Activated CD4-positive, alpha-beta T cell treated with anti-CD3 and anti-CD28 coated beads, Interleukin-2, amount 10 ng/mL, durations not matched to agents 7 days and 5 days (primary cell): ENCODE measurements around the gene TTC22. TPM values are rescaled to one million over a fixed set of nuclear protein-coding genes. Genes with fewer than 3 reads are reported as not detected.
A peak's percentile ranks its signal among the peaks of the same experiment; 100 is the strongest.

Source experiments
- CTCF ChIA-PET: fragments of 350-600 bp; sonication (Branson Sonifier 250); formaldehyde crosslinking; loops from one replicate; lab custom pipeline; 2021; ENCODE audit warnings: antibody characterized with exemption; lab: Charles Lee
- POLR2A ChIA-PET: fragments of 350-600 bp; sonication (Branson Sonifier 250); formaldehyde crosslinking; loops from one replicate; lab custom pipeline; 2021; ENCODE audit warnings: antibody characterized with exemption; lab: Charles Lee
- DNase-seq: peaks from one replicate; pipeline ENCODE4 v3.0.0-alpha.2; 2020
- H3K27ac Mint-ChIP-seq: one replicate; pipeline ENCODE4 v1.8.0; 2021; ENCODE audit warnings: mild to moderate bottlenecking, moderate library complexity, mixed read lengths
- H3K27me3 Mint-ChIP-seq: one replicate; pipeline ENCODE4 v1.8.0; 2021; ENCODE audit warnings: mixed read lengths
- H3K36me3 Mint-ChIP-seq: one replicate; pipeline ENCODE4 v1.8.0; 2021; ENCODE audit warnings: low read depth, mixed read lengths
- H3K4me1 Mint-ChIP-seq: one replicate; pipeline ENCODE4 v1.8.0; 2021; ENCODE audit warnings: mixed read lengths
- H3K4me3 Mint-ChIP-seq: one replicate; pipeline ENCODE4 v1.8.0; 2021; ENCODE audit warnings: mild to moderate bottlenecking, moderate library complexity, mixed read lengths
- H3K9me3 Mint-ChIP-seq: one replicate; pipeline ENCODE4 v1.8.0; 2021; ENCODE audit warnings: mixed read lengths
- total RNA-seq, 2 experiments: library from RNA; stranded (reverse); gene quantifications; one replicate each; pipeline ENCODE4 v1.2.3, GENCODE V29; 2021

Gene TTC22
- total RNA-seq, 2 experiments from 2014 or later, result 9.9 to 10.6 TPM

- Mint-ChIP-seq H3K27me3 (no peaks in the 10 kb centered on the region), H3K9me3 (no peaks in the 10 kb centered on the region), H3K4me1 (peaks cover 22% of the 10 kb centered on the region), H3K27ac (no peak overlapping the region), H3K4me3 (no peak overlapping the region), H3K36me3 (no peaks in the 10 kb centered on the region)
- no peak for DNase-seq
- POLR2A ChIA-PET, result no interaction called here
- CTCF ChIA-PET, result interaction anchor here (0.6 to 1.5 kb wide), 2 partner anchors 42 to 50 kb away, joined by 4 read pairs; no protein-coding TSS in a partner anchor
Measured at GRCh38 chr1:54767526-54767925, 33.6 kb downstream of the TTC22 start.

GRCh38 chr1:54766726-54767125 is 34.4 kb downstream of the TTC22 start:
- Mint-ChIP-seq H3K4me1 (peaks cover 22% of the 10 kb centered on the region), H3K27me3 (no peaks in the 10 kb centered on the region), H3K9me3 (no peaks in the 10 kb centered on the region), H3K27ac (no peak overlapping the region), H3K4me3 (no peak overlapping the region), H3K36me3 (no peaks in the 10 kb centered on the region)
- ChIA-PET CTCF (interaction anchor here (1.4 to 1.8 kb wide), 2 partner anchors 10 to 40 kb away, joined by 5 to 6 read pairs; a partner anchor contains a TSS), POLR2A (no interaction called here)
- no peak for DNase-seq

DNA sequence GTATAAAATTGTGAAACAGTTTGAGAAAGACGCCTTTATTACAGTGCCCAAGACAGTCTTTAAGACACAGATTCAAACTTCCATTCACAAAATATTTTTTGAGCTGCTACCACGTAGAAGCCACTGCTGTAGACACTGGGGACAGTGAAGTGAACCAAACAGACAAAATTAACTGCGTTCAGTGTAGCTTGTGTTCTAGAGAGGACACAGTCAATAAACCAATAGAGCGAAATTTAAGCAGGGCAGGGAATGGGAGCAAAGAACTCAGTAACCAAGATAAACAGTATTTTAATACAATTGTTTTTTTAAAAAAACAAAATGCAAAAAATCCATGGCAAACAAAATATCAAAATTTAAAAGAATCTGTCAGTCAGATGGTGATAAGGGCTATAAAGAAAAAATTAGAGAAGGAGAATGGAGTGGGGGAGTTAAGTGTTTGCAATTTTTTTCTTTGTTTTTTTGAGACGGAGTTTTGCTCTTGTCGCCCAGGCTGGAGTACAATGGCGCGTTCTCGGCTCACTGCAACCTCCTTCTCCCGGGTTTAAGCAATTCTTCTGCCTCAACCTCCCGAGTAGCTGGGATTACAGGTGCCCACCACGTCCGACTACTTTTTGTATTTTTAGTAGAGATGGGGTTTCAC is 36.1 kb downstream of the TTC22 start:
- H3K27me3 Mint-ChIP-seq, result no peaks in the 10 kb centered on the region
- H3K4me1 Mint-ChIP-seq, result peaks cover 22% of the 10 kb centered on the region
- POLR2A ChIA-PET, result no interaction called here
- no peak for DNase-seq
- no peaks in the 10 kb centered on the region for H3K36me3 Mint-ChIP-seq
- H3K27ac Mint-ChIP-seq, result peak overlapping the region; percentile 92
- CTCF ChIA-PET, result interaction anchor here (0.7 to 1.8 kb wide), 2 partner anchors 39 to 41 kb away, joined by 3 to 6 read pairs; a partner anchor contains a TSS
- H3K4me3 Mint-ChIP-seq, result peak overlapping the region; percentile 95
- no peaks in the 10 kb centered on the region for H3K9me3 Mint-ChIP-seq

GRCh38 chr1:54764133-54764921 is 36.8 kb downstream of the TTC22 start, which contains the start of gene PARS2:
PARS2 (minus strand) TSS chr1:54764523; CDS start chr1:54759161, 5,362 bp downstream.
- H3K27me3 Mint-ChIP-seq, result no peaks in the 10 kb centered on the region
- ChIA-PET CTCF (interaction anchor here (0.7 kb wide), 1 partner anchor 38 kb away, joined by 3 read pairs; no protein-coding TSS in a partner anchor), POLR2A (no interaction called here)
- DNase-seq, result peak; percentile 97
- H3K9me3 Mint-ChIP-seq, result no peaks in the 10 kb centered on the region
- H3K36me3 Mint-ChIP-seq, result no peaks in the 10 kb centered on the region
- H3K4me1 Mint-ChIP-seq, result peaks cover 22% of the 10 kb centered on the region
- peak within 1 kb of the TSS; percentile 95 for H3K4me3 Mint-ChIP-seq
- H3K27ac Mint-ChIP-seq, result peak within 1 kb of the TSS; percentile 92

DNA sequence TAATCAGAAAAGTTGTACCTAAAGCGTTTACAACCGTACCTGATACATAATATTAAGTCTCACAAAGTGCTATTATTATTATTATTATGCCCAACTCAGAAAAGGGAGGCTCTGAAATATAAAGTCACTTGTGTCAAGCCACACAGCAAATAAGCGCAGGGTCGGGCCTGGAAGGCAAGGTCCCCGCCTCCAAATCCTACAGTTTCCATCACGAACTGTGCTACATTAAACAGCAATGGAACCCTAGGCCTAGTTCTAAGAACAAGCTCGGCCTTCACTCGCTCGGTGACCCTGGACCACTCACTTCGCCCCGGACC is 37.3 kb downstream of the TTC22 start:
- H3K27me3 Mint-ChIP-seq, result no peaks in the 10 kb centered on the region
- CTCF ChIA-PET, result no interaction called here

GRCh38 chr1:54758678-54759348 is 42.3 kb downstream of the TTC22 start:
- ChIA-PET CTCF (interaction anchor here (0.9 to 1.5 kb wide), 2 partner anchors 37 to 42 kb away, joined by 3 read pairs; partner anchors contain the start of gene TTC22), POLR2A (no interaction called here)
- no peaks in the 10 kb centered on the region for H3K9me3 Mint-ChIP-seq
- H3K36me3 Mint-ChIP-seq, result no peaks in the 10 kb centered on the region
- H3K27ac Mint-ChIP-seq, result no peak overlapping the region
- no peak for DNase-seq
- no peaks in the 10 kb centered on the region for H3K27me3 Mint-ChIP-seq
- H3K4me1 Mint-ChIP-seq, result peaks cover 11% of the 10 kb centered on the region
- no peak overlapping the region for H3K4me3 Mint-ChIP-seq

More for the DNA sequence above, 37.3 kb downstream of the TTC22 start:
- POLR2A ChIA-PET, result no interaction called here
- H3K27ac Mint-ChIP-seq, result peak overlapping the region; percentile 92
- peak; percentile 29 for DNase-seq
- no peaks in the 10 kb centered on the region for H3K36me3 Mint-ChIP-seq
- H3K4me1 Mint-ChIP-seq, result peaks cover 22% of the 10 kb centered on the region
- no peaks in the 10 kb centered on the region for H3K9me3 Mint-ChIP-seq
- peak overlapping the region; percentile 95 for H3K4me3 Mint-ChIP-seq

- no peaks in the 10 kb centered on the region for H3K27me3 Mint-ChIP-seq
Measured at GRCh38 chr1:54757833-54758232, 43.3 kb downstream of the TTC22 start.

DNA sequence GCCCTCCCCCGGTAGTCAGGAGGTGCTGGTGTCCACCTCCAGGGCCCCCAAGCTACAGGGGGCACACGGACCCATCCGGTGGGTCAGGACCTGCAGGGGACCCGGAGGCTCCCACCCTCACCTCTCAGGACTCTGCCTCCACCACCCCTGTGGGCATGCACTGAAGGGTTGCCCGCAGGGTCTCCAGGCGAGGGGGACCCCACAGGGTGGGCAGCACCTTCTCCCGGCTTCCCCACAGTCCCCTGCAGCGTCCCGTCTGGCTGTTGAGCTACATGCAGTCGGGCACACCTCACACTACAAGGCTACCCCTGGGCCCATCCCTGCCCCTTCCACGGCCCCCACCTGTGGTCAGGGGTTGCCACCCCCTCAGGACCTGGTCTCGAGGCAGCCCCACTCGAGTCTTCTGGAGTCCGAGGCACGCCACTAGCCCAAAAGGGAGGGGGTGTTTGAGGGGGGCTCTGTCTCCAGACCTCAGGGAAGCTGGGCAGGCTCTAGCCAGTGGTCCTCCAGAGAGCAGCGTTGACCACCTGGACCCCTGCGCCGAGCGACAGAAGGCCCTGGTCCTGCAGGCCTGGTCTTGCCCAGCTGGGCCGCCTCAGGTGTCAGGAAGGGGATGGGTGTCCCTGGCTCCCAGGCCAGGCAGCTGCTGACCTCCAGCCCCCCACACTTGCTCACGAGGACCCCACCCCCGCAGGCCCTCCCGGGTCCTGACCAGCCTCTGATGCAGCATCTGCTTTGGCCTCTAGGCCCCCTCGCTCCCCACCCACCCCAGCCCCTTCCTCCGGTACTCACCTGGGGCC is 46.4 kb downstream of the TTC22 start:
- Mint-ChIP-seq H3K4me3 (no peak overlapping the region), H3K36me3 (no peaks in the 10 kb centered on the region), H3K27me3 (no peaks in the 10 kb centered on the region), H3K27ac (no peak overlapping the region), H3K9me3 (no peaks in the 10 kb centered on the region), H3K4me1 (no peaks in the 10 kb centered on the region)
- no peak for DNase-seq
- CTCF ChIA-PET, result interaction anchor here (0.5 to 1.6 kb wide), 3 partner anchors 10 to 15 kb away, joined by 3 to 4 read pairs (median 3); no protein-coding TSS in a partner anchor
- POLR2A ChIA-PET, result no interaction called here

More at GRCh38 chr1:54757833-54758232, 43.3 kb downstream of the TTC22 start:
- Mint-ChIP-seq H3K4me1 (peaks cover 2% of the 10 kb centered on the region), H3K4me3 (no peak overlapping the region), H3K27ac (no peak overlapping the region), H3K36me3 (no peaks in the 10 kb centered on the region), H3K9me3 (no peaks in the 10 kb centered on the region)
- ChIA-PET POLR2A (no interaction called here), CTCF (interaction anchor here (0.9 to 1.5 kb wide), 2 partner anchors 38 to 43 kb away, joined by 3 read pairs; partner anchors contain the start of gene TTC22)
- no peak for DNase-seq

- no peak for DNase-seq
- no peaks in the 10 kb centered on the region for H3K36me3 Mint-ChIP-seq
- H3K4me1 Mint-ChIP-seq, result no peaks in the 10 kb centered on the region
- H3K27me3 Mint-ChIP-seq, result no peaks in the 10 kb centered on the region
- no peaks in the 10 kb centered on the region for H3K9me3 Mint-ChIP-seq
- H3K4me3 Mint-ChIP-seq, result no peak overlapping the region
- H3K27ac Mint-ChIP-seq, result no peak overlapping the region
- ChIA-PET CTCF (interaction anchor here (0.5 kb wide), 1 partner anchor 14 kb away, joined by 3 read pairs; no protein-coding TSS in a partner anchor), POLR2A (no interaction called here)
Measured at GRCh38 chr1:54754045-54754444, 47.1 kb downstream of the TTC22 start.

- no peaks in the 10 kb centered on the region for H3K36me3 Mint-ChIP-seq
- ChIA-PET POLR2A (no interaction called here), CTCF (interaction anchor here (0.8 to 1.3 kb wide), 2 partner anchors 38 to 45 kb away, joined by 3 read pairs; no protein-coding TSS in a partner anchor)
Measured at GRCh38 chr1:54751426-54751825, 49.7 kb downstream of the TTC22 start.

DNA sequence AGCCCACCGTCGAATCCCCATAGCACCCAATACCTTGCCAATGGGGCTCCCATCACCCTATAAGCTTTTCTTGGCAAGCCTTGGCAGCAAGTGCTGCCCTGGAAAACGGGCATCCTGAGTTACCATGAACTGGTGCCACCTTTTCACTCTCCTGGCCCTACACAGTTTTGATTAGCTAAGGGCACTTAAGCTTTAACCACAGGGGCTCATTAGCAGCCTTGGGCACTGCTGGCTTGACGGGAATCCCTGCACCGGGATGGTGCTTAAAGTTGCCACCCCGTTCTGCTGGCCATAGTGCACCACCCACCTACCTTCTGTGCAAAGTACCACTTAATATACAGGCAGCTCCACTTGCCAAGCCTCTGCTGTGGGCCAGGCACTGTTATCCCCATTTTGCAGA is 50.5 kb downstream of the TTC22 start:
- no peak overlapping the region for H3K4me3 Mint-ChIP-seq
- no peaks in the 10 kb centered on the region for H3K36me3 Mint-ChIP-seq
- no peaks in the 10 kb centered on the region for H3K9me3 Mint-ChIP-seq
- POLR2A ChIA-PET, result no interaction called here
- H3K27me3 Mint-ChIP-seq, result no peaks in the 10 kb centered on the region
- no peaks in the 10 kb centered on the region for H3K4me1 Mint-ChIP-seq
- no peak overlapping the region for H3K27ac Mint-ChIP-seq
- no peak for DNase-seq
- CTCF ChIA-PET, result interaction anchor here (0.5 to 0.8 kb wide), 3 partner anchors 16 to 59 kb away, joined by 3 read pairs; no protein-coding TSS in a partner anchor

More at GRCh38 chr1:54751426-54751825, 49.7 kb downstream of the TTC22 start:
- no peaks in the 10 kb centered on the region for H3K9me3 Mint-ChIP-seq
- no peak for DNase-seq
- H3K27me3 Mint-ChIP-seq, result no peaks in the 10 kb centered on the region
- no peaks in the 10 kb centered on the region for H3K4me1 Mint-ChIP-seq
- H3K4me3 Mint-ChIP-seq, result no peak overlapping the region
- no peak overlapping the region for H3K27ac Mint-ChIP-seq
